GM19238 (cell line): ENCODE measurements around the gene SIGLEC11.
"Not testable (repeated sequence)": the region's sequence is repeated elsewhere in the genome, so short reads cannot be mapped to it uniquely, and the experiment has no call there.

ENCODE experiments used
- DNase-seq: peaks from one replicate; pipeline ENCODE4 v3.0.0; 2011; ENCODE audit warnings: low spot score; ENCODE audit not compliant: insufficient read length

Gene SIGLEC11

GRCh38 chr19:49981603-49982593, 20.9 kb upstream of the SIGLEC11 start:
- no peak for DNase-seq

- DNase-seq = no peak
Observed at GRCh38 chr19:49978324-49978723, 17.4 kb upstream of the SIGLEC11 start.

GRCh38 chr19:49977881-49978280, 16.9 kb upstream of the SIGLEC11 start:
- no peak for DNase-seq

GRCh38 chr19:49977076-49977475, 16.1 kb upstream of the SIGLEC11 start:
- no peak for DNase-seq

- DNase-seq = no peak
Observed at GRCh38 chr19:49976496-49976895, 15.5 kb upstream of the SIGLEC11 start.

GRCh38 chr19:49975051-49975450, 14.1 kb upstream of the SIGLEC11 start:
- DNase-seq = no peak

- DNase-seq = no peak
Observed at GRCh38 chr19:49973987-49974386, 13.0 kb upstream of the SIGLEC11 start.

- no peak for DNase-seq
Observed at GRCh38 chr19:49972841-49973240, 11.9 kb upstream of the SIGLEC11 start.

GRCh38 chr19:49971991-49972411, 11.0 kb upstream of the SIGLEC11 start:
- DNase-seq = no peak

GRCh38 chr19:49969355-49969754, 8.4 kb upstream of the SIGLEC11 start:
- DNase-seq = not testable (repeated sequence)

GRCh38 chr19:49968279-49968922, 7.4 kb upstream of the SIGLEC11 start:
- no peak for DNase-seq

GRCh38 chr19:49959892-49960291, 1.1 kb downstream of the SIGLEC11 start:
- DNase-seq = not testable (repeated sequence)

- not testable (repeated sequence) for DNase-seq
Observed at GRCh38 chr19:49958596-49958995, 2.4 kb downstream of the SIGLEC11 start.

GRCh38 chr19:49958144-49958543, 2.8 kb downstream of the SIGLEC11 start:
- DNase-seq = not testable (repeated sequence)

GRCh38 chr19:49957262-49957915, 3.6 kb downstream of the SIGLEC11 start:
- DNase-seq = no peak

GRCh38 chr19:49956115-49956495, 4.9 kb downstream of the SIGLEC11 start:
- no peak for DNase-seq

- no peak for DNase-seq
Observed at GRCh38 chr19:49954933-49955332, 6.0 kb downstream of the SIGLEC11 start.

- no peak for DNase-seq
Observed at GRCh38 chr19:49954092-49954829, 6.7 kb downstream of the SIGLEC11 start.

GRCh38 chr19:49953416-49953815, 7.6 kb downstream of the SIGLEC11 start:
- no peak for DNase-seq

- no peak for DNase-seq
Observed at GRCh38 chr19:49952906-49953305, 8.1 kb downstream of the SIGLEC11 start.

- DNase-seq = no peak
Observed at GRCh38 chr19:49952479-49952836, 8.5 kb downstream of the SIGLEC11 start.
